Ovary (tissue), 3 donors: ENCODE data around the gene MGAT5B.

Source experiments
- CTCF ChIP-seq, 3 donors: fragments of 450-650 bp in 2 of 3; fragments of 200-600 bp in 1 of 3; IDR thresholded peaks; one replicate each; pipeline versions ENCODE4 v1.5.1 to v1.8.0; 2016 to 2022; ENCODE audit warnings: antibody characterized with exemption in 3 of 3, mild to moderate bottlenecking in 1 of 3
- EP300 ChIP-seq: sonication (generic); formaldehyde crosslinking; IDR thresholded peaks from one replicate; pipeline ENCODE4 v1.6.1; 2017; ENCODE audit warnings: antibody characterized with exemption
- POLR2A ChIP-seq: fragments of 450-650 bp; IDR thresholded peaks from one replicate; pipeline ENCODE4 v1.6.1; 2017; ENCODE audit warnings: antibody characterized with exemption, mild to moderate bottlenecking, moderate library complexity
- donor health status: DM: no; HTN: no; CAD: no.

DNA sequence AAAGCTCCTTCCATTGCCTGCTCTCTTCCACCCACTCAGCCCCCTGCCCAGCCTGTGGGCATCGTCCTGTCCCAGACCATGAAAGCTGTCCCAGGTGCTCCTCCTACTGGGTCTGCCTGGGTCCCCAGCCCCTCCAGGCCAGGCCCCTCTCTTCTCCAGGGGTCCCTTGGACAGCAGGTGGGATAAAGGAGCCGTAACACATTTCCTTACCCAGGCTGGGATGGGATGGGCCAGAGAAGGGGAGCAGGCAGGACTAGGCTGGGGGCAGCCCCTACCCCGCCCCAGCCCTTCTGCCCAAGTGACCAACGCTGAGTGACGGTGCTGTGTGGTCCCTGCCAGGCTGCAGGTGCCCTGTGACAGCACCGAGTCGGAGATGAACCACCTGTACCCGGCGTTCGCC is 80.1 kb downstream of the MGAT5B start:
- TF ChIP-seq POLR2A, result no peak
- TF ChIP-seq CTCF (IDR thresholded peaks at IDR 0.05), result no peak
- TF ChIP-seq EP300, result no peak
